HFF-Myc (cell line): ENCODE data around the gene TSC2.
A peak's percentile ranks its signal among the peaks of the same experiment; 100 is the strongest.

Experiments
- DNase-seq: peaks from one replicate; pipeline ENCODE4 v3.0.0-alpha.2; 2011; ENCODE audit warnings: low read depth; ENCODE audit errors: extremely low read depth
- H3K4me3 ChIP-seq: replicated peaks from 2 replicates; pipeline ENCODE4 v1.5.1; 2011; ENCODE audit warnings: low read depth, mild to moderate bottlenecking, control low read depth, low read length
- CTCF ChIP-seq: IDR thresholded peaks from 2 replicates; pipeline ENCODE4 v1.5.1; 2012; ENCODE audit warnings: mild to moderate bottlenecking, low read depth, low read length, control low read depth; ENCODE audit errors: missing control alignments

TSC2 gene

GRCh38 chr16:2019921-2020831 is 27.6 kb upstream of the TSC2 start:
- TF ChIP-seq CTCF: no peak
- no peak for DNase-seq
- H3K4me3 ChIP-seq: peak overlapping the region; percentile 59

- no peak overlapping the region; the same call in 1 of the 2 replicates for H3K4me3 ChIP-seq
- no peak for TF ChIP-seq CTCF
- DNase-seq: no peak
Measured at GRCh38 chr16:2022723-2023091, 25.1 kb upstream of the TSC2 start.

GRCh38 chr16:2023092-2024031 is 24.4 kb upstream of the TSC2 start:
- peak; percentile 86 for TF ChIP-seq CTCF
- no peak for DNase-seq
- H3K4me3 ChIP-seq: no peak overlapping the region; the same call in 1 of the 2 replicates

GRCh38 chr16:2024032-2024420 is 23.8 kb upstream of the TSC2 start:
- no peak for TF ChIP-seq CTCF
- no peak for DNase-seq
- H3K4me3 ChIP-seq: no peak overlapping the region

- no peak for DNase-seq
- TF ChIP-seq CTCF: no peak
Measured at GRCh38 chr16:2025251-2025650, 22.5 kb upstream of the TSC2 start.

GRCh38 chr16:2025878-2026460 is 21.8 kb upstream of the TSC2 start:
- TF ChIP-seq CTCF: no peak
- no peak overlapping the region for H3K4me3 ChIP-seq
- DNase-seq: no peak

More at GRCh38 chr16:2025251-2025650, 22.5 kb upstream of the TSC2 start:
- no peak overlapping the region for H3K4me3 ChIP-seq
